Measurements from ENCODE around the gene MYL7. TPM values are rescaled to one million over a fixed set of nuclear protein-coding genes. Genes with fewer than 3 reads are reported as not detected.
A peak's percentile ranks its signal among the peaks of the same experiment; 100 is the strongest.

Gene MYL7
- total RNA-seq, 2 donors from 2014 or later = not detected

DNA sequence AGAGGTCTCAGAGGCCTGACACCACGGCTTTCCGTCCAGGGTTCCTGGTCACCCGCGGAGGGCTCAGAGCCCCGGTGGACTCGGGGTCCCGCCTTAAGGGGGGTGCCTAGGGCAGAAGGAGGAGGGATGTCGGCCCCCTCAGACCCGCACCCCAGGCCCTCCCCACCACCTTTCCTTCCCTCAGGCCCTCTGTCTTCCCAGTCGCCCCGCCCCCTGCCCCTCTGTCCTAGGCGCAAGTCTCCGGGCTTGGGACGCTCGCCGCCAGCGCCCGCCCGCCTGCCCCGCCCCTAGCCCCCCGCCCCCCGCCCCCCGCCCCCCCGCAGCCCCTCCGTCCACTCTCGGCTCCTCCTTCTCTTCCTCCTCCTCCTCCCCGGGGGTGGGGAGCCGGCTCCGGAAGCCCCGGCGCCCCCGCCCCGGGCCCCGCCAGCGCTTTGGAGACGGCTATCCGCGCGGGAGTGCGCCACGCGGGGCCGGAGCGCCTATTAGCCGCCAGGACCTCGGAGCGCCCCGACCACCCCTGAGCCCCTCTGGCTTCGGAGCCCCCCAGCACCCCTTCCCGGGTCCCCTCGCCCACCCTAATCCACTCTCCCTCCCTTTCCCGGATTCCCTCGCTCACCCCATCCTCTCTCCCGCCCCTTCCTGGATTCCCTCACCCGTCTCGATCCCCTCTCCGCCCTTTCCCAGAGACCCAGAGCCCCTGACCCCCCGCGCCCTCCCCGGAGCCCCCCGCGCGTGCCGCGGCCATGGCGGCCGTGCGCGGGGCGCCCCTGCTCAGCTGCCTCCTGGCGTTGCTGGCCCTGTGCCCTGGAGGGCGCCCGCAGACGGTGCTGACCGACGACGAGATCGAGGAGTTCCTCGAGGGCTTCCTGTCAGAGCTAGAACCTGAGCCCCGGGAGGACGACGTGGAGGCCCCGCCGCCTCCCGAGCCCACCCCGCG, 36.9 kb downstream of the MYL7 start, which contains the start of gene AEBP1:
Gene AEBP1, plus strand, starts transcription at position 423 of the 937 bp plus-strand sequence. Its CDS starts 321 bp downstream, at position 744.
- peak; percentile 54 to 66 for ATAC-seq
- peak within 1 kb of the TSS in 1 of 2 donors; percentile 47 for H3K27ac Mint-ChIP-seq

DNA sequence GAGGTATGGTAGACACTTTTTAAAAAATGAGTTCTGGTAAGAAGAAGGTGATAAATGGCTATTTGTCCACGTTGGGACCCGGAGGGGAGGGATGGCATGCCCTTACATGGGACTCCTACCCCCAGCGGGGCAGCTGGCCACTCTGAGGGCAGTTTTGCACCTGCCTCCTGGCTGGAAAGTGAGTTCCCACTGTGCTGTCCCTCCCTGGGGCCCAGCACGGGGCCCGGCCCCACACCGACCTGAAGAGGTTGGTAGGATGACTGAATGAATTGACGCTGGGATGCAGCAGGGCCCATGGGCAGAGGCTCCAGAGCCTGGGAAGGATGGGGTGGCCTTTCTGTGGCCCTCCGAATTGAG, 37.6 kb downstream of the MYL7 start:
- Mint-ChIP-seq H3K4me1 (ENCODE audit: low read depth in 2 of 2) (peaks cover 10 to 16% of the 10 kb centered on the region in 2 donors), H3K27me3 (peaks cover 11 to 20% of the 10 kb centered on the region in 2 donors), H3K27ac (no peak overlapping the region), H3K9me3 (no peaks in the 10 kb centered on the region), H3K36me3 (no peaks in the 10 kb centered on the region), H3K4me3 (peak overlapping the region; percentile 40)
- ATAC-seq (no peak), DNase-seq (ENCODE audit: low spot score) (peak; percentile 46)

More for the DNA sequence above, 36.9 kb downstream of the MYL7 start, which contains the start of gene AEBP1:
- no peak for DNase-seq (ENCODE audit: low spot score)
- H3K27me3 Mint-ChIP-seq = peaks cover 11 to 20% of the 10 kb centered on the region in 2 donors
- peaks cover 10 to 16% of the 10 kb centered on the region in 2 donors for H3K4me1 Mint-ChIP-seq (ENCODE audit: low read depth in 2 of 2)
- H3K9me3 Mint-ChIP-seq = no peaks in the 10 kb centered on the region
- H3K36me3 Mint-ChIP-seq = no peaks in the 10 kb centered on the region
- peak within 1 kb of the TSS; percentile 76 for H3K4me3 Mint-ChIP-seq

DNA sequence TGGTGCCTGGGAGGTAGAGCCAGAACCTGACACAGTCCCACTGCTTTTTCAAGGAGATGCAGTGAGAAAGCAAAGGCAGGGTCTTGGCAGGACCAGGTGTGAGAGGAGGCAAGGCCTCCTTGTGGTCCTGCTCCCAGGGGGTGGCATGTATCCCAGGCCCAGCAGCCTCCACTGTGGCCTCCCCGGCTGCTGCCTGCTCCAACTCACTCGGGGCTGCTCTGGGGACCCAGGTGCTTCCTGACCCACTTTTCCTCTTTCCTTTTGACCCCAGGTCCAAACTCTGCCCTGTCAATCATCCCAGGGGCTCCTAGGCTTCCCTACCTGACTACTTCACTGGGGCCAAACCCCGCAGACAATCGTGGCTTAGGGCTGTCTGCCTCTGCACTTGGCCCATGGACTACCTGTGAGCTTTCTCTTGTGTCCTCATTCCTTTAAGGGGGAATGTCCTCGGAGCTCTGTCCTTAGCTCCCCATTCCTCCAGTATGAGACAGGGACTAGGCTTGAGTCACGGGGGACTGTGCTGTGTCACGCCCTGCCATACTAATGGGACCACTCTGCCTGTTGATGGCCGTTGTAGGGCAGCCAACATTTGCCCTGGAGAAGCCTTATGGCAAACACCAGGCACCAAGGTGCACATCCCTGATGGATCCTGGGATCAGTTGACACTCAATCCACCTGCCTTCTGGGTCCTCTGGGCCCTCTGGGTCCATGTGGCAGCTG, 38.1 kb downstream of the MYL7 start:
- H3K4me1 Mint-ChIP-seq (ENCODE audit: low read depth in 2 of 2) = peaks cover 10 to 16% of the 10 kb centered on the region in 2 donors
- DNase-seq (ENCODE audit: low spot score) (no peak), ATAC-seq (no peak)
- H3K36me3 Mint-ChIP-seq = no peaks in the 10 kb centered on the region
- no peak overlapping the region for H3K27ac Mint-ChIP-seq
- H3K27me3 Mint-ChIP-seq = peaks cover 11 to 20% of the 10 kb centered on the region in 2 donors
- H3K9me3 Mint-ChIP-seq = no peaks in the 10 kb centered on the region
- H3K4me3 Mint-ChIP-seq = peak overlapping the region; percentile 40

GRCh38 chr7:44101966-44102845, 38.9 kb downstream of the MYL7 start:
- Mint-ChIP-seq H3K4me1 (ENCODE audit: low read depth in 2 of 2) (peaks cover 10 to 16% of the 10 kb centered on the region in 2 donors), H3K4me3 (no peak overlapping the region), H3K9me3 (no peaks in the 10 kb centered on the region), H3K36me3 (no peaks in the 10 kb centered on the region), H3K27me3 (peaks cover 11 to 20% of the 10 kb centered on the region in 2 donors), H3K27ac (no peak overlapping the region)
- DNase-seq (ENCODE audit: low spot score) (no peak), ATAC-seq (no peak)

DNA sequence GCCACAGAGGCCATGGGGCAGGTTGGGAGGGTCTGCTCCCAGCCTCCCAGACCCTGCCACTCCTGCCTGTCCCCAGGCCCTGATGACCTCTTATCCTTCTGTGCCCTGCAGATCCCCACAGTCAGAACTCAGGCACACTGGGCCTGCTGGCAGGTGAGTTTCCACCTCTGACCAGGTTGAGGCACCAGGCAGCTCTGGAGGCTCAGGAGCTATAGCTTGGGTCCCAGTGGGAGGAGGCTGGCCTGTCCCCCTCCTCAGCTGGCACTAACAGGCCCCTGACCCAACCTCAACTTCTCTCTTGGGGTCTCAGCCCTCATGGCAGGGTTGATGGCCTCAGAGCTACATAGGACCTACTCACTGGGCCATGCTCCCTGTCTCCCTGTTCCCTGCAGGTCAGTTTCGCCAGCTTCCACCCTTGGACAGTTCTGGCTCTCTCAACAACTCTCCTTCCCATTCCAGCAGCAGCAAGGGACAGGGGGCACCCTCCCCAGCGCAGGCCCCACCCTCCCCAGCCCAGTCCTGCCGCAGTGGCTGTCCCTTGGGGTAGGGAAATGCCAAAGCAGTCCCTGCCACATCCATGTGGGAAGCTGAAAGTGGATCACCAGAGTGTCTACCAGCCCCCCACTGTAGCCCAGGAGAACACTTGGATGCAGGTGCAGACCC, 39.7 kb downstream of the MYL7 start:
- no peaks in the 10 kb centered on the region for H3K9me3 Mint-ChIP-seq
- peaks cover 12 to 16% of the 10 kb centered on the region in 2 donors for H3K4me1 Mint-ChIP-seq (ENCODE audit: low read depth in 2 of 2)
- ATAC-seq (no peak), DNase-seq (ENCODE audit: low spot score) (no peak)
- H3K4me3 Mint-ChIP-seq = no peak overlapping the region
- peaks cover 11 to 20% of the 10 kb centered on the region in 2 donors for H3K27me3 Mint-ChIP-seq
- no peak overlapping the region for H3K27ac Mint-ChIP-seq
- no peaks in the 10 kb centered on the region for H3K36me3 Mint-ChIP-seq

DNA sequence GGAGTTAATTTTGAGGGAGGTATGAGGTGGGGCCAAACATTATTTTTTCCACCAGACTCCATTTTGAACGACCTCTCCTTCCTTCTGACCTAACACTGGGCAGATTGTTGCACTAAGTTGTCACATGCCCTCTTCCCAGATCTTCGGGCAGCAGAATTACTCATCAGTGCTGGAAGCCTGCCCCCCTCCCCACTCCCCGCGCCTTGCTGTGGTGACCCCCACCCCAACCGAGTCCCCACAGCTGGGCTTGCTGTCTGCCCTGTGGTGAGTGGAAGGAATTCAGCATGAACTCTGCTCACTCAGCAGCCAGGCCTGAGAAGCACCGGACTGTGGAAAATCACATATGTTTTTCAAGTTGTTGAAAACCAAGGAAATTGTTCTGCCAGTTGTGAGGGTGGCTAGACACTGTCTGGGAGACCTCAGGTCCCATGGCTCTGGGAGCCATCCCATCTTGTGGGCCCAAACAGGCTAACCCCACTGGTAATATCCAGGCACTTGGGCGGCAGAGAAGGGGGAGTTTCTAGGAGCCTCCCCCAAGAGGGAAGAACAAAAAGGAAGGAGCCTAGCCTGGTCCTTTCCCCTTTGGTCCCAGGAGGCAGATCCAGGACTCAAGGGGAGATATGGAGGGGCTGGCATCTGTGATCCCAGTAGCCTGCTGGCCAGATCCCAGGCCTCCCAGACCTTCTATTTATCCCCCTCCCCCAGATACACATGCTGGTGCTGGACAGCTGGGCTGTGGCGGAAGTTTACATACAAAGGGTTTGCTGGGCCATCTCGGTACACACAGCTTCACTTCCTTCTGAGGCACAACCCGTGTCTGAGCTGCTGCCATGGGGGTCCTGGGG, 40.5 kb downstream of the MYL7 start:
- Mint-ChIP-seq H3K9me3 (no peaks in the 10 kb centered on the region), H3K27me3 (peaks cover 9 to 15% of the 10 kb centered on the region in 2 donors), H3K4me3 (no peak overlapping the region), H3K36me3 (no peaks in the 10 kb centered on the region), H3K27ac (no peak overlapping the region), H3K4me1 (ENCODE audit: low read depth in 2 of 2) (peaks cover 11 to 13% of the 10 kb centered on the region in 2 donors)
- ATAC-seq = no peak
- no peak for DNase-seq (ENCODE audit: low spot score)

DNA sequence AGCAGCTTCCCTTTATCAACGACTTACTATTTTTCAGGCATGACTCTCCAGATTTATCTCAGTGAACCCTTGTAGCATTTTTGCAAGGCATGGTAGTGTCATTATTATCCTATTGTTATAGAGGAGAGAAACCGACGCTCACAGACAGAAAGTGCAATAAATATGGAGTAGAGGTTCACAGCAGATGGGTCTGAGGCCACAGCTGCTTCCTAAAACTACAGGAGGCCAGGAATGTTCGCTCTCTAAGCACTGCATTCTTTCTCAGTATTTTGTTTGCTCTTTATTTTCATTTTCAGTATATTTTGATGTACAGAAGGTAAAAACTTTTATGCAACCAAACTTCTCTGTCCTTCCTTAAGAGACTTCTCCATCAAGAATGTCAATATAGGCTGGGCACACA, 41.5 kb downstream of the MYL7 start:
- no peak for DNase-seq (ENCODE audit: low spot score)
- Mint-ChIP-seq H3K36me3 (no peaks in the 10 kb centered on the region), H3K4me3 (no peak overlapping the region), H3K27me3 (peaks cover 7 to 9% of the 10 kb centered on the region in 2 donors), H3K9me3 (no peaks in the 10 kb centered on the region), H3K27ac (no peak overlapping the region), H3K4me1 (ENCODE audit: low read depth in 2 of 2) (peaks cover 5 to 9% of the 10 kb centered on the region in 2 donors)
- ATAC-seq = no peak

GRCh38 chr7:44098092-44099068, 42.8 kb downstream of the MYL7 start:
- DNase-seq (ENCODE audit: low spot score) = no peak
- ATAC-seq = no peak
- Mint-ChIP-seq H3K4me1 (ENCODE audit: low read depth in 2 of 2) (peaks cover 4 to 6% of the 10 kb centered on the region in 2 donors), H3K27me3 (peaks cover 4 to 11% of the 10 kb centered on the region in 2 donors), H3K36me3 (no peaks in the 10 kb centered on the region), H3K4me3 (no peak overlapping the region), H3K9me3 (no peaks in the 10 kb centered on the region), H3K27ac (no peak overlapping the region)

- ATAC-seq = peak in 1 of 2 donors; percentile 3
- H3K4me1 Mint-ChIP-seq (ENCODE audit: low read depth in 2 of 2) = peaks cover 0 to 4% of the 10 kb centered on the region in 2 donors
- H3K27ac Mint-ChIP-seq = no peak overlapping the region
- H3K27me3 Mint-ChIP-seq = peaks cover 0 to 7% of the 10 kb centered on the region in 2 donors
- no peak overlapping the region for H3K4me3 Mint-ChIP-seq
- no peaks in the 10 kb centered on the region for H3K9me3 Mint-ChIP-seq
- DNase-seq (ENCODE audit: low spot score) = peak; percentile 53
- no peaks in the 10 kb centered on the region for H3K36me3 Mint-ChIP-seq
Observed at GRCh38 chr7:44097064-44097932, 43.8 kb downstream of the MYL7 start.

GRCh38 chr7:44096326-44096881, 44.7 kb downstream of the MYL7 start:
- H3K9me3 Mint-ChIP-seq = no peaks in the 10 kb centered on the region
- ATAC-seq = peak in 1 of 2 donors; percentile 12
- peaks cover 0 to 5% of the 10 kb centered on the region in 2 donors for H3K27me3 Mint-ChIP-seq
- H3K27ac Mint-ChIP-seq = no peak overlapping the region
- peak; percentile 44 for DNase-seq (ENCODE audit: low spot score)
- H3K4me3 Mint-ChIP-seq = no peak overlapping the region
- H3K4me1 Mint-ChIP-seq (ENCODE audit: low read depth in 2 of 2) = peaks cover 0 to 4% of the 10 kb centered on the region in 2 donors
- H3K36me3 Mint-ChIP-seq = no peaks in the 10 kb centered on the region
